Peyer's patch (tissue), 4 donors: ENCODE results near the gene DMBT1.

Experiments
- CTCF ChIP-seq, 6 experiments: fragments of 450-650 bp in 4 of 6; fragments of 200-600 bp in 2 of 6; sonication (generic) in 1 of 6; IDR thresholded peaks; one replicate each; pipeline ENCODE4 v1.5.1; 2017 to 2019; ENCODE audit warnings: antibody characterized with exemption in 6 of 6, mild to moderate bottlenecking in 3 of 6, moderate library complexity in 1 of 6
- POLR2A ChIP-seq, 2 donors: fragments of 450-650 bp; IDR thresholded peaks; one replicate each; pipeline ENCODE4 v1.5.1; 2017; ENCODE audit warnings: antibody characterized with exemption in 2 of 2, mild to moderate bottlenecking in 2 of 2, moderate library complexity in 2 of 2

GRCh38 chr10:122665946-122666345 is 105.4 kb downstream of the DMBT1 start:
- no peak for TF ChIP-seq CTCF (IDR thresholded peaks at IDR 0.05)
- TF ChIP-seq POLR2A (IDR thresholded peaks at IDR 0.05) = no peak
